GM18951 (cell line): ENCODE measurements around the gene UBE2E2.

ENCODE experiments used
- POLR2A ChIP-seq: IDR thresholded peaks from 4 replicates; pipeline ENCODE4 v1.6.1; 2011; ENCODE audit warnings: mild to moderate bottlenecking; ENCODE audit not compliant: insufficient read length, insufficient read depth; ENCODE audit errors: extremely low read depth
- in situ Hi-C: fragments of 300-500 bp; cut with MboI; formaldehyde crosslinking; loops from one replicate; pipeline ENCODE4 v1.12.0; 2022; ENCODE audit warnings: low sequenced_read_pairs, mixed read lengths, inconsistent platforms; ENCODE audit not compliant: unreplicated experiment

Gene UBE2E2

GRCh38 chr3:23431764-23432163, 228.6 kb downstream of the UBE2E2 start:
- in situ Hi-C loops, result no loop called here
- TF ChIP-seq POLR2A, result no peak

GRCh38 chr3:23435318-23435717, 232.2 kb downstream of the UBE2E2 start:
- in situ Hi-C loops, result no loop called here
- TF ChIP-seq POLR2A, result no peak

DNA sequence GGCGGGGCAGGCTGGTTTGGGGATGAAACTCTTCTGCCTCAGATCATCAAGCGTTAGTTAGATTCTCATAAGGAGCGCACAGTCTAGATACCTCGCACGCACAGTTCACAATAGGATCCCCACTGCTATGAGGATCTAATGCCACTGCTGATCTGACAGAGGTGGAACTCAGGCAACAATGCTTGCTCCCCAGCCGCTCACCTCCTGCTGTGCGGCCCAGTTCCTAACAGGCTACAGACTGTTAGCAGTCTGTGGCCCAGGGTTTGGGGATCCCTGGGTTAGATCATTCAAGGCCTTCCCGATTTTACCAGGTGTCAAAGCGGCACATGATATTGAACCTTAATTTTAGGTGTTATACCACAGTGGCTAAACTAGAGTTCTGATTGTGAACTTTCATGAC, 232.8 kb downstream of the UBE2E2 start:
- TF ChIP-seq POLR2A, result no peak
- in situ Hi-C loops, result no loop called here

DNA sequence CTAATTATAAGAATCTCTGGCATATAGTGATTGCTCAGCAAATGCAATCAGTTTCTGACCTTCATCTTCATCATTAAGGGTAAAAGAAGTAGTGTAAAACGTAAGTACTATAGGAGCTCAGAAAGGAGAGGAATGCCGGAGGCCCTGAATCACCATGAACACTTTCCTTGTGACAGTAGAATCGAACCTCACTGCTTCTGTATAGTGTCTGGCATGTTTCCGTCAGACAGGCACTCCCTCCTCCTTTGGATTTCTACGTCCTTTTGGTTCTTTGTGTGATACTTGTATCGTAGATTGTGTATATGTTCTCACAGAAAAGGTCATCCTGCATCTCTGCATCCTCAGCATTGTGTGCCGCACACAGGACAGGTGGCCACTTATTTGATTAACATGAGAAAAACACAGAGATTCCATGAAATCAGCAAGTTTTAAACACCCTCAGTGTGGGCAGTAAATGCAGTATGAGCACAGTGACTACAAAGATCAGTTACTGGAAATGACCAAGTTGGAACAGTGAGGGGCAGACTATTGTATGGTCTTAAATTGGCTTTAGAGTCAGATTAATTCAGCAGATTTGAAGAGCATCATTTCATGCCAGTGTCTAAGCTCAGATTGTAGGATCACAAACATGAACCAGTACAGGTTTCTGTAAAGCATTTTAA, 234.5 kb downstream of the UBE2E2 start:
- in situ Hi-C loops, result no loop called here
- TF ChIP-seq POLR2A, result no peak

DNA sequence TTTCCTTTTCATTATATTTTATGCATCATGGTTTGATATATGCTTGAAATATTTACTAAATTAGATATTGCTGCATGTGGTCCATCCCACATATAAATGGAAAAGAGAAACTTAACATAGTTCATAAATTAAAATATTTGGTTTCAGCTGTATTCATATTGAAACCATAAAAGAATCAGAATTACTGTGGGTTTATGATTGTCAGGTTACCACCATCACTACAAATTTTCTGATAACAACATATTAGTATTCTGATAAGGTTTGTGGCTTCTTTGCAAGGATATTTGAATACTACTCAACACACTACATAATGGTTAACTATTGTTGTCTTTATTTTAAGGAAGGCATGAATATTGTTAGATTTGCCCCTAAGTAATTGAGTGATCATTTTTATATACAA, 235.5 kb downstream of the UBE2E2 start:
- TF ChIP-seq POLR2A, result no peak
- in situ Hi-C loops, result no loop called here

- in situ Hi-C loops, result no loop called here
- TF ChIP-seq POLR2A, result no peak
Measured at GRCh38 chr3:23439080-23439479, 236.0 kb downstream of the UBE2E2 start.

DNA sequence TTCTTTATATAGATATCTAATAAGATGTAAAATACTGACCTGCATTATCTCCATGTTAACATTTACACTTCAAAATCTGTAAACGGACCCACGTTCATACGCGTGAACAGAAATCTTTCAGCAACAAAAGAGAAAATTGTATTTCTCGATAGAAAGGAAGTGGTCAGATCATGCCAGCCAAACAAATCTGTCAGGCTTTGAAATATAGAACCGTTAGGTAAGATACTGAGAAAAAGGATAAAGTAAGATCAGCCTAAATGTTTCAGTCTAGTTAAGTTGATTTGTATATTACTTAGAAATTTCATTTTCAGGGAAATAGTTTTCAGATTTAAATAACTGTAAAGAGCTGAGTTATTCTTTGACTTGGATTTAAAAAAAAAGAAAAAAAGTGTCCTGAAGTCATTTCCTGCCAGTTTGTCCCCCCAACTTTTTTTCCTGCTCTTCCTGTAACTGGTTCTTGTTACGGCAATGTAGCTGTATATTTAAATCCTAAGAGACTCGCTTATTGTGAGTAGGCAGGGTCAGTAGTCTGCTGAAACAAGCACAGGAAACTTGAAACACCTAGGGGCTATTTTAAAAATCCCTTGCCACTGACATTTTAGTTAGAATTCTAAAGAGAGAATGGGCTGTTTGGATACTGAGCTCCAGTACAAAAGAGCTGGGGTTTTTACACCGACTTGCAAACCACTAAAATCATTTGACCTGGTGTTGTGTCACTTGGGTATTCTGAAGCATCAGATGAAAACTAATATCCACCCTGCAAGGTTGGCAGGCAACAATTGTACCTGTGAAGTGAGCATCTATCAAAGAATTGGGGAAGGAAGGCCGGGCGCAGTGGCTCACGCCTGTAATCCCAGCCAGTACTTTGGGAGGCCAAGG, 237.5 kb downstream of the UBE2E2 start:
- no peak for TF ChIP-seq POLR2A
- in situ Hi-C loops, result no loop called here

DNA sequence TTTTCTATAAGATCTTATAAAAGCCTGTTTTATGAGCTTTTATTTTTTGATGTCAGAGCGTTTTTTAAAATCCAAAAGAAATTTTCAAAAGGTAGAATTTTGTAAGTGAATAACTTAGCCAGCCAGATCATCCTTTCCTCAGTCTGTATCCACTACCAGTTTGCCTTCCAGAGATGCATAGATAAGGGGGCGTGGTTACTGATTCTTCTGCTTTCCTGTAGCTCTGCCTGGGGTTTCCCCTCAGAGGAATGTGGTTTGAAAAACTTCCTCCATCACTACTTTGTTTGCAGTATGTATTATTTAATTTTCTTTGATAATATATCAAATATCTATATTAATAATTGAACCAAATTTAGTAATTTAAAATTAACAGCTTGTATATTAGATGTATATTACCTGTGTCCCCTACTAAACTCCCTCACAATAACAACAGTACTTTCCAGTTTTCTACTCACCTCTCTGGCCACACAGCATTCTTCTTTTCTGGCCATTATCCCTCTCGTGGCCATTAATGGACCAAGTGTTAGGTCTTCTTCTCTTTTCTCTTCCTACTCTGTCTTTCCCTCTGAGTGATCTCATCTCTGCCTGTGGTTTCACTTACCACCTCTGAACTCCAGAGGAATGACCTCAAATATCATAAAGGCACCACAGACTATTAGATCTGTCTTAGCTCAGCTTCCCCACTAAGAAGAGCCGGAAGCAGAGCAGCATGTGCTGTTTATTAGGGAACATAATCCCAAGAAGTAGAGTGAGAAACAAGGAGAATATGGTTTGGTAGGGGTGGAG, 239.7 kb downstream of the UBE2E2 start:
- in situ Hi-C loops, result no loop called here
- TF ChIP-seq POLR2A, result no peak

DNA sequence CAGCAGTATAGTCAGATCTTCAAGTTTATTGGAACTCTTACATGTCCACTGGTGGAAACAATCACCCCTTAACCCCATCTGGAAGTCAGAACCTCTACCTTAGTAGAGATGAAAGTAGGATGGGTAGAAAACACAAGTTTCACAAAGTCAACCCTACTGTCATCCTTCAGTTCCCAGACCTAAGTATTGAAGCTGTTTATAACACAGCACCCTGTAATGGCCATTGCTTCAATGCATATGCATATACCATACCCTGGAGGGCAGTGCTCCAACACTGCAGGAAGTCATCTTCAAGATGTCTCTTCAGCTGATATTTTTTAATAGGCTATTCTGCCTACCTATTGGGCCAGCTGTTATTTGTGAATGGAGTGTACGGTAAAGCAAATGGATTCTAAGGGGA, 241.3 kb downstream of the UBE2E2 start:
- no peak for TF ChIP-seq POLR2A
- in situ Hi-C loops, result no loop called here

DNA sequence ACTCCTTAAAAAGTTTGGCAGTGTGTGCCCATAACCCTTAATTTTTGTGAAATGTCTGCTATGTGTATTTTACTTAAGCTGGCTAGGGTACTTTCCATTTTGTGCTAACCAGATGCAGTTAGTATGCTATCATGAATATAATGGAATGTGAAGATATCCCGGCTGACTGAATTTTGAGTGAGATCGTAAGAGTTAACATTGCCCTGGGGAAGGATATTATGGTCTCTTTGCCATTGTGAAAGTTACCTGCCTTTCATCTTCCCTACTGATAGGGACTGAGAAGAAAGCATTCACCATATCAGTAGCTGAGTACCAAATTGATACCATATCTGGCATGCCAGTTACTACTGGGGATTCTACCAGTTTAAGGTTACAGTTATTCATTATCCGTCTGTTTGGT, 243.2 kb downstream of the UBE2E2 start:
- no peak for TF ChIP-seq POLR2A
- in situ Hi-C loops, result no loop called here

GRCh38 chr3:23448998-23449537, 245.9 kb downstream of the UBE2E2 start:
- TF ChIP-seq POLR2A, result no peak
- in situ Hi-C loops, result no loop called here

DNA sequence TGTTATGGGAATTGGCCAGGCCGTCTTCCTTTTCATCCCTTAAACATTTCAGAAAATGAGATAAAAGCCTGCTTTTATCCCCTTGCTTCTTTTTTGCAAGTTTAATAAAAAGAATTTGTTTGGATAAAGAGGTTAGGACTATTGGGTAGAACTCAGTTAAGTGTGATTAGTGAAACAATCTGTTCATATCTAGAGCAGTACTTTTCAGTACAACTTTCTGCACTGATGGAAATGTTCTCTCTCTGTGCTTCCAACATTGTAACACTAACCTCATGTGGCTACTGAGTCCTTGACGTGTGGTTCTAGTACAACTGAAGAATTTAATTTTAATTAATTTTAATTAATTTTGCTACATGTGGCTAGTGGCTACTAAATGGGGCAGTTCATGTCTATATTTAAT, 246.9 kb downstream of the UBE2E2 start:
- TF ChIP-seq POLR2A, result no peak
- in situ Hi-C loops, result no loop called here

DNA sequence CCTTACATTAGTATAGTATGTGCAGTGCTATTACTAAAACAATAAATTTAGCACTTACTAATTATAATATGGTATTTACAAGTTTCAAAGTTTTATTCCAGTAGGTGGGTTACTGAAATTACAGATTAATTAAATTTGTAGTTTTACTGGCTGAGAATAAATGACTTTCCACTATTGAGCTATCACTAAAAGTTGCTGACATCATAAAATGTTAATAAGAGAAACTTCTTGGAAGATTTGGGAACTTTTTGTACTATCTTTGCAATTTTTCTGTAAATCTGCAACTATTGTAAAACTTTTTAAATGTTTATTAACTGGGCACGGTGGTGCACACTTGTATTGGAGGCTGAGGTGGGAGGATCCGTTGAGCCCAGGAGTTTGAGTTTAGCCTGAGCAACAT, 247.7 kb downstream of the UBE2E2 start:
- in situ Hi-C loops, result no loop called here
- no peak for TF ChIP-seq POLR2A
